Activated T-cell treated with anti-CD3 and anti-CD28 coated beads for 24 hours (primary cell): ENCODE measurements around the gene CARMIL3.

Experiments used
- DNase-seq: peaks from one replicate; pipeline ENCODE4 v3.0.0-alpha.2; 2020; ENCODE audit warnings: low read depth

Gene CARMIL3

GRCh38 chr14:24062216-24062980, 10.6 kb downstream of the CARMIL3 start:
- DNase-seq = no peak

- no peak for DNase-seq
These were observed 11.5 kb downstream of the CARMIL3 start for GRCh38 chr14:24063263-24063836.

- DNase-seq = no peak
These were observed 12.4 kb downstream of the CARMIL3 start for GRCh38 chr14:24064091-24064795.

GRCh38 chr14:24064856-24065255, 13.0 kb downstream of the CARMIL3 start:
- DNase-seq = no peak

- no peak for DNase-seq
These were observed 13.6 kb downstream of the CARMIL3 start for GRCh38 chr14:24065408-24065807.

GRCh38 chr14:24066496-24067132, 14.8 kb downstream of the CARMIL3 start:
- no peak for DNase-seq

GRCh38 chr14:24067133-24068082, 15.6 kb downstream of the CARMIL3 start:
- no peak for DNase-seq

GRCh38 chr14:24068711-24069410, 17.1 kb downstream of the CARMIL3 start:
- DNase-seq = no peak

- no peak for DNase-seq
These were observed 17.6 kb downstream of the CARMIL3 start for GRCh38 chr14:24069411-24069735.

- DNase-seq = no peak
These were observed 18.7 kb downstream of the CARMIL3 start for GRCh38 chr14:24070285-24071143.

GRCh38 chr14:24071144-24071697, 19.4 kb downstream of the CARMIL3 start, which contains the start of gene CPNE6:
TSS of gene CPNE6 (plus strand) at chr14:24071562. CDS start at chr14:24072937, 1,375 bp downstream.
- DNase-seq = peak; percentile 37

- DNase-seq = no peak
These were observed 20.1 kb downstream of the CARMIL3 start for GRCh38 chr14:24071836-24072430.

- DNase-seq = no peak
These were observed 20.6 kb downstream of the CARMIL3 start for GRCh38 chr14:24072436-24072835.

- DNase-seq = no peak
These were observed 21.4 kb downstream of the CARMIL3 start for GRCh38 chr14:24072881-24073877.

- DNase-seq = no peak
These were observed 23.0 kb downstream of the CARMIL3 start for GRCh38 chr14:24074625-24075484.

GRCh38 chr14:24075485-24076301, 23.9 kb downstream of the CARMIL3 start:
- no peak for DNase-seq
